Measurements from ENCODE around the gene PROSER3.
"Not testable (repeated sequence)": the region's sequence is repeated elsewhere in the genome, so short reads cannot be mapped to it uniquely, and the experiment has no call there.

PROSER3 gene

GRCh38 chr19:35722897-35723296, 35.1 kb upstream of the PROSER3 start:
- DNase-seq (ENCODE audit: low spot score), result no peak

- DNase-seq (ENCODE audit: low spot score), result no peak
Observed at GRCh38 chr19:35723671-35724070, 34.3 kb upstream of the PROSER3 start.

- DNase-seq (ENCODE audit: low spot score), result not testable (repeated sequence)
Observed at GRCh38 chr19:35724132-35724531, 33.8 kb upstream of the PROSER3 start.

- DNase-seq (ENCODE audit: low spot score), result no peak
Observed at GRCh38 chr19:35724560-35724959, 33.4 kb upstream of the PROSER3 start.

- no peak for DNase-seq (ENCODE audit: low spot score)
Observed at GRCh38 chr19:35725216-35725861, 32.6 kb upstream of the PROSER3 start.

GRCh38 chr19:35727053-35727955, 30.7 kb upstream of the PROSER3 start:
- DNase-seq (ENCODE audit: low spot score), result no peak

- no peak for DNase-seq (ENCODE audit: low spot score)
Observed at GRCh38 chr19:35727956-35728706, 29.8 kb upstream of the PROSER3 start.

GRCh38 chr19:35729021-35729420, 29.0 kb upstream of the PROSER3 start:
- DNase-seq (ENCODE audit: low spot score), result no peak

GRCh38 chr19:35729763-35730162, 28.2 kb upstream of the PROSER3 start:
- DNase-seq (ENCODE audit: low spot score), result no peak

GRCh38 chr19:35730326-35730725, 27.6 kb upstream of the PROSER3 start:
- no peak for DNase-seq (ENCODE audit: low spot score)

GRCh38 chr19:35731353-35731752, 26.6 kb upstream of the PROSER3 start:
- no peak for DNase-seq (ENCODE audit: low spot score)

- DNase-seq (ENCODE audit: low spot score), result no peak
Observed at GRCh38 chr19:35731779-35732405, 26.1 kb upstream of the PROSER3 start.

GRCh38 chr19:35732540-35733179, 25.3 kb upstream of the PROSER3 start:
- no peak for DNase-seq (ENCODE audit: low spot score)

GRCh38 chr19:35733180-35734125, 24.5 kb upstream of the PROSER3 start:
- no peak for DNase-seq (ENCODE audit: low spot score)

- no peak for DNase-seq (ENCODE audit: low spot score)
Observed at GRCh38 chr19:35734273-35734672, 23.7 kb upstream of the PROSER3 start.

- no peak for DNase-seq (ENCODE audit: low spot score)
Observed at GRCh38 chr19:35734889-35735288, 23.1 kb upstream of the PROSER3 start.

GRCh38 chr19:35736913-35737886, 20.8 kb upstream of the PROSER3 start:
- DNase-seq (ENCODE audit: low spot score), result no peak

GRCh38 chr19:35738021-35738886, 19.7 kb upstream of the PROSER3 start:
- DNase-seq (ENCODE audit: low spot score), result no peak
